HEK293 (cell line): ENCODE results near the gene ZNF831.

Experiments used
- CTCF ChIA-PET: fragments of 350-600 bp; formaldehyde crosslinking; extraction: SDS; loops from one replicate; lab custom pipeline; 2021; ENCODE audit warnings: antibody characterized with exemption; lab: Yijun Ruan, JAX
- POLR2A ChIA-PET: fragments of 300-600 bp; formaldehyde crosslinking; extraction: SDS; loops from one replicate; lab custom pipeline; 2020; ENCODE audit warnings: antibody characterized with exemption, inconsistent platforms; lab: Yijun Ruan, JAX
- H3K27ac ChIP-seq: fragments of 200-500 bp; sonication (Bioruptor generic); 2 replicates; pipeline ENCODE4 v1.5.1; 2014; ENCODE audit warnings: low read depth, low read length, control low read depth, inconsistent platforms; ENCODE audit errors: extremely low read depth
- H3K36me3 ChIP-seq, 2 experiments: fragments of 200-500 bp in 1 of 2; sonication (Bioruptor generic) in 1 of 2; 1 replicate in 1 of 2; 2 replicates in 1 of 2; pipeline ENCODE4 v1.5.1; 2014 to 2017; ENCODE audit warnings: inconsistent platforms in 2 of 2, low read length in 2 of 2; ENCODE audit not compliant: control insufficient read depth in 2 of 2, insufficient read depth in 1 of 2
- H3K4me1 ChIP-seq: fragments of 200-500 bp; sonication (Bioruptor generic); 2 replicates; pipeline ENCODE4 v1.5.1; 2014; ENCODE audit warnings: mild to moderate bottlenecking, low read length, inconsistent platforms; ENCODE audit not compliant: control insufficient read depth, insufficient read depth
- H3K4me3 ChIP-seq: 2 replicates; pipeline ENCODE4 v1.5.1; 2011; ENCODE audit warnings: low read depth, mild to moderate bottlenecking, control low read depth, low read length, moderate library complexity
- H3K9me3 ChIP-seq: fragments of 200-500 bp; sonication (Bioruptor generic); 2 replicates; pipeline ENCODE4 v1.5.1; 2014; ENCODE audit warnings: low read depth, low read length, inconsistent platforms; ENCODE audit not compliant: control insufficient read depth, insufficient read depth
- GFI1B ChIP-seq: fragments of 450-650 bp; formaldehyde crosslinking; IDR thresholded peaks from 2 replicates; pipeline ENCODE4 v1.5.1; 2016; ENCODE audit warnings: missing biosample characterization, missing genetic modification characterization
- IKZF3 ChIP-seq: fragments of 450-650 bp; IDR thresholded peaks from 2 replicates; pipeline ENCODE4 v1.5.0; 2018; ENCODE audit warnings: missing biosample characterization, mild to moderate bottlenecking, missing genetic modification characterization, moderate library complexity
- PATZ1 ChIP-seq: fragments of 450-650 bp; formaldehyde crosslinking; IDR thresholded peaks from 2 replicates; pipeline ENCODE4 v1.5.1; 2016; ENCODE audit warnings: missing biosample characterization, missing genetic modification characterization
- SETDB1 ChIP-seq: IDR thresholded peaks from one replicate; pipeline ENCODE4 v1.6.1; 2017; ENCODE audit warnings: mild to moderate bottlenecking, low read length, moderate library complexity, mixed read lengths; ENCODE audit not compliant: insufficient read length
- ZFHX2 ChIP-seq: fragments of 450-650 bp; formaldehyde crosslinking; conservative IDR thresholded peaks from 2 replicates; pipeline ENCODE4 v1.5.1; 2016; ENCODE audit warnings: missing biosample characterization, missing genetic modification characterization
- ZNF140 ChIP-seq: fragments of 450-650 bp; formaldehyde crosslinking; IDR thresholded peaks from 2 replicates; pipeline ENCODE4 v1.5.1; 2016; ENCODE audit warnings: missing biosample characterization, missing genetic modification characterization
- ZNF146 ChIP-seq: fragments of 450-650 bp; formaldehyde crosslinking; IDR thresholded peaks from 2 replicates; pipeline ENCODE4 v1.5.1; 2016; ENCODE audit warnings: missing biosample characterization, missing genetic modification characterization
- ZNF214 ChIP-seq: fragments of 450-650 bp; formaldehyde crosslinking; IDR thresholded peaks from 2 replicates; pipeline ENCODE4 v1.5.1; 2017; ENCODE audit warnings: missing biosample characterization, mild to moderate bottlenecking, missing genetic modification characterization, borderline replicate concordance
- ZNF23 ChIP-seq: fragments of 450-650 bp; formaldehyde crosslinking; IDR thresholded peaks from 2 replicates; pipeline ENCODE4 v1.5.1; 2016; ENCODE audit warnings: missing biosample characterization, missing genetic modification characterization, borderline replicate concordance
- ZNF292 ChIP-seq: fragments of 450-650 bp; formaldehyde crosslinking; IDR thresholded peaks from 2 replicates; pipeline ENCODE4 v1.5.1; 2016; ENCODE audit warnings: low read depth, missing biosample characterization, missing genetic modification characterization, borderline replicate concordance
- ZNF416 ChIP-seq: fragments of 450-650 bp; formaldehyde crosslinking; IDR thresholded peaks from 2 replicates; pipeline ENCODE4 v1.5.1; 2016; ENCODE audit warnings: missing biosample characterization, missing genetic modification characterization
- ZNF473 ChIP-seq: fragments of 450-650 bp; formaldehyde crosslinking; IDR thresholded peaks from 2 replicates; pipeline ENCODE4 v1.5.1; 2017; ENCODE audit warnings: missing biosample characterization, missing genetic modification characterization
- ZNF560 ChIP-seq: fragments of 450-650 bp; formaldehyde crosslinking; IDR thresholded peaks from 2 replicates; pipeline ENCODE4 v1.5.1; 2017; ENCODE audit warnings: missing biosample characterization, missing genetic modification characterization, borderline replicate concordance
- ZNF623 ChIP-seq: fragments of 450-650 bp; formaldehyde crosslinking; IDR thresholded peaks from 2 replicates; pipeline ENCODE4 v1.5.1; 2016; ENCODE audit warnings: missing biosample characterization, missing genetic modification characterization
- ZNF777 ChIP-seq: fragments of 450-650 bp; formaldehyde crosslinking; IDR thresholded peaks from 2 replicates; pipeline ENCODE4 v1.5.1; 2017; ENCODE audit warnings: missing biosample characterization, missing genetic modification characterization, borderline replicate concordance
- TF ChIP-seq, protein P1 (sequence below): fragments of 450-650 bp; formaldehyde crosslinking; conservative IDR thresholded peaks from 2 replicates; pipeline ENCODE4 v1.5.1; 2016; ENCODE audit warnings: low read depth, missing biosample characterization, missing genetic modification characterization
- TF ChIP-seq, protein P2 (sequence below): fragments of 450-650 bp; formaldehyde crosslinking; IDR thresholded peaks from 2 replicates; pipeline ENCODE4 v1.5.1; 2016; ENCODE audit warnings: missing biosample characterization, missing genetic modification characterization, borderline replicate concordance

ZNF831 gene

GRCh38 chr20:59120919-59121318 is 42.7 kb upstream of the ZNF831 start:
- Histone ChIP-seq H3K27ac (no peak overlapping the region), H3K4me3 (no peak overlapping the region), H3K36me3 (no peaks in the 10 kb centered on the region), H3K4me1 (no peaks in the 10 kb centered on the region), H3K9me3 (no peaks in the 10 kb centered on the region)
- ChIA-PET CTCF (no interaction called here), POLR2A (no interaction called here)
- TF ChIP-seq ZFHX2 (no peak), SETDB1 (no peak), PATZ1 (tag by site-specific recombination) (no peak), ZNF623 (tag by site-specific recombination) (no peak), ZNF292 (tag by site-specific recombination) (no peak), ZNF777 (tag by site-specific recombination) (no peak), ZNF23 (tag by site-specific recombination) (no peak), ZNF473 (tag by site-specific recombination) (no peak), ZNF560 (tag by site-specific recombination) (no peak), ZNF214 (tag by site-specific recombination) (no peak), GFI1B (tag by site-specific recombination) (no peak), ZNF416 (tag by site-specific recombination) (no peak), IKZF3 (tag by site-specific recombination) (no peak), ZNF146 (no peak), ZNF140 (no peak)
- TF ChIP-seq, protein P1, sequence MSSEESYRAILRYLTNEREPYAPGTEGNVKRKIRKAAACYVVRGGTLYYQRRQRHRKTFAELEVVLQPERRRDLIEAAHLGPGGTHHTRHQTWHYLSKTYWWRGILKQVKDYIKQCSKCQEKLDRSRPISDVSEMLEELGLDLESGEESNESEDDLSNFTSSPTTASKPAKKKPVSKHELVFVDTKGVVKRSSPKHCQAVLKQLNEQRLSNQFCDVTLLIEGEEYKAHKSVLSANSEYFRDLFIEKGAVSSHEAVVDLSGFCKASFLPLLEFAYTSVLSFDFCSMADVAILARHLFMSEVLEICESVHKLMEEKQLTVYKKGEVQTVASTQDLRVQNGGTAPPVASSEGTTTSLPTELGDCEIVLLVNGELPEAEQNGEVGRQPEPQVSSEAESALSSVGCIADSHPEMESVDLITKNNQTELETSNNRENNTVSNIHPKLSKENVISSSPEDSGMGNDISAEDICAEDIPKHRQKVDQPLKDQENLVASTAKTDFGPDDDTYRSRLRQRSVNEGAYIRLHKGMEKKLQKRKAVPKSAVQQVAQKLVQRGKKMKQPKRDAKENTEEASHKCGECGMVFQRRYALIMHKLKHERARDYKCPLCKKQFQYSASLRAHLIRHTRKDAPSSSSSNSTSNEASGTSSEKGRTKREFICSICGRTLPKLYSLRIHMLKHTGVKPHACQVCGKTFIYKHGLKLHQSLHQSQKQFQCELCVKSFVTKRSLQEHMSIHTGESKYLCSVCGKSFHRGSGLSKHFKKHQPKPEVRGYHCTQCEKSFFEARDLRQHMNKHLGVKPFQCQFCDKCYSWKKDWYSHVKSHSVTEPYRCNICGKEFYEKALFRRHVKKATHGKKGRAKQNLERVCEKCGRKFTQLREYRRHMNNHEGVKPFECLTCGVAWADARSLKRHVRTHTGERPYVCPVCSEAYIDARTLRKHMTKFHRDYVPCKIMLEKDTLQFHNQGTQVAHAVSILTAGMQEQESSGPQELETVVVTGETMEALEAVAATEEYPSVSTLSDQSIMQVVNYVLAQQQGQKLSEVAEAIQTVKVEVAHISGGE (tag by site-specific recombination), result no peak
- TF ChIP-seq, protein P2, sequence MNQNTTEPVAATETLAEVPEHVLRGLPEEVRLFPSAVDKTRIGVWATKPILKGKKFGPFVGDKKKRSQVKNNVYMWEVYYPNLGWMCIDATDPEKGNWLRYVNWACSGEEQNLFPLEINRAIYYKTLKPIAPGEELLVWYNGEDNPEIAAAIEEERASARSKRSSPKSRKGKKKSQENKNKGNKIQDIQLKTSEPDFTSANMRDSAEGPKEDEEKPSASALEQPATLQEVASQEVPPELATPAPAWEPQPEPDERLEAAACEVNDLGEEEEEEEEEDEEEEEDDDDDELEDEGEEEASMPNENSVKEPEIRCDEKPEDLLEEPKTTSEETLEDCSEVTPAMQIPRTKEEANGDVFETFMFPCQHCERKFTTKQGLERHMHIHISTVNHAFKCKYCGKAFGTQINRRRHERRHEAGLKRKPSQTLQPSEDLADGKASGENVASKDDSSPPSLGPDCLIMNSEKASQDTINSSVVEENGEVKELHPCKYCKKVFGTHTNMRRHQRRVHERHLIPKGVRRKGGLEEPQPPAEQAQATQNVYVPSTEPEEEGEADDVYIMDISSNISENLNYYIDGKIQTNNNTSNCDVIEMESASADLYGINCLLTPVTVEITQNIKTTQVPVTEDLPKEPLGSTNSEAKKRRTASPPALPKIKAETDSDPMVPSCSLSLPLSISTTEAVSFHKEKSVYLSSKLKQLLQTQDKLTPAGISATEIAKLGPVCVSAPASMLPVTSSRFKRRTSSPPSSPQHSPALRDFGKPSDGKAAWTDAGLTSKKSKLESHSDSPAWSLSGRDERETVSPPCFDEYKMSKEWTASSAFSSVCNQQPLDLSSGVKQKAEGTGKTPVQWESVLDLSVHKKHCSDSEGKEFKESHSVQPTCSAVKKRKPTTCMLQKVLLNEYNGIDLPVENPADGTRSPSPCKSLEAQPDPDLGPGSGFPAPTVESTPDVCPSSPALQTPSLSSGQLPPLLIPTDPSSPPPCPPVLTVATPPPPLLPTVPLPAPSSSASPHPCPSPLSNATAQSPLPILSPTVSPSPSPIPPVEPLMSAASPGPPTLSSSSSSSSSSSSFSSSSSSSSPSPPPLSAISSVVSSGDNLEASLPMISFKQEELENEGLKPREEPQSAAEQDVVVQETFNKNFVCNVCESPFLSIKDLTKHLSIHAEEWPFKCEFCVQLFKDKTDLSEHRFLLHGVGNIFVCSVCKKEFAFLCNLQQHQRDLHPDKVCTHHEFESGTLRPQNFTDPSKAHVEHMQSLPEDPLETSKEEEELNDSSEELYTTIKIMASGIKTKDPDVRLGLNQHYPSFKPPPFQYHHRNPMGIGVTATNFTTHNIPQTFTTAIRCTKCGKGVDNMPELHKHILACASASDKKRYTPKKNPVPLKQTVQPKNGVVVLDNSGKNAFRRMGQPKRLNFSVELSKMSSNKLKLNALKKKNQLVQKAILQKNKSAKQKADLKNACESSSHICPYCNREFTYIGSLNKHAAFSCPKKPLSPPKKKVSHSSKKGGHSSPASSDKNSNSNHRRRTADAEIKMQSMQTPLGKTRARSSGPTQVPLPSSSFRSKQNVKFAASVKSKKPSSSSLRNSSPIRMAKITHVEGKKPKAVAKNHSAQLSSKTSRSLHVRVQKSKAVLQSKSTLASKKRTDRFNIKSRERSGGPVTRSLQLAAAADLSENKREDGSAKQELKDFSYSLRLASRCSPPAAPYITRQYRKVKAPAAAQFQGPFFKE (tag by site-specific recombination), result no peak
